NCI-H748 (cell line): ENCODE data around the gene PTTG1IP2.
"Not testable (repeated sequence)": the region's sequence is repeated elsewhere in the genome, so short reads cannot be mapped to it uniquely, and the experiment has no call there.

Source experiments
- DNase-seq: peaks from one replicate; lab custom pipeline; 2025; ENCODE audit not compliant: unreplicated experiment; lab: John Stamatoyannopoulos, UW

Gene PTTG1IP2

DNA sequence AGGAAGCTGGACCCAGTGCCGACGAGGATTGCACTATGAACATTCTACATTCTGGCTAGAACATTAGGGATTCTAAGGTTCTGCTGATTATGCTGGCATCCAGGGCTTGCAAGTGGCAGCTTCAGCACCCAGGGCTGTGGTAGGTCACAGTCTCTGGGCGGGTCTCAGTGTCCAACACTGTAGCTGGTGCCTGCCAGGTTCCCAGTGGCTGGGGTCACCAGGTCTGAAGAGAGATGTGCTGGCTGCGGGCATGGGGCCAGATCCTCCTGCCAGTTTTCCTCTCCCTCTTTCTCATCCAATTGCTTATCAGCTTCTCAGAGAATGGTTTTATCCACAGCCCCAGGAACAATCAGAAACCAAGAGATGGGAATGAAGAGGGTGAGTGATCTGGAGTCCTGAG is at the start of gene PTTG1IP2:
PTTG1IP2 (plus strand) TSS at position 86 of the 400 bp plus-strand sequence; CDS start at position 234, 148 bp downstream.
- no peak for DNase-seq

DNA sequence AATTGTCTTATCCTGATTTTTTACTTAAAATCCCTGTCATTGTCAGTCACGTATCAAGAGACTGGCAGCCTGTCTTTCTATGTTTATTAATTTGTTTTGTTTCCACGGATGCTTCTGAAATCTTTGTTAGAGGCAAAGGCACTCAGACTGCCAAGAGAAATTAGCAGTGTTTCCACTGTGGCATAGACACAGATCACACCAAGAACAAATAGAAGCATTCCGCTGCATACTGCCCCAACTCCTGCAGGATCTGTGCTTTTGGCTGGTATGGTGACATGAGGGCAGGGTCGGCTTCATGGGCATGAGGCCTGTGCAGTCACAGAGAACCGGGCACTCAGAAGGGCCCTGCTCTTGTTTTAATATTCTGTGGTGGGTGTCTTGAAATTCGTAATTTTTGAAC is 47.8 kb upstream of the PTTG1IP2 start:
- DNase-seq = no peak

DNA sequence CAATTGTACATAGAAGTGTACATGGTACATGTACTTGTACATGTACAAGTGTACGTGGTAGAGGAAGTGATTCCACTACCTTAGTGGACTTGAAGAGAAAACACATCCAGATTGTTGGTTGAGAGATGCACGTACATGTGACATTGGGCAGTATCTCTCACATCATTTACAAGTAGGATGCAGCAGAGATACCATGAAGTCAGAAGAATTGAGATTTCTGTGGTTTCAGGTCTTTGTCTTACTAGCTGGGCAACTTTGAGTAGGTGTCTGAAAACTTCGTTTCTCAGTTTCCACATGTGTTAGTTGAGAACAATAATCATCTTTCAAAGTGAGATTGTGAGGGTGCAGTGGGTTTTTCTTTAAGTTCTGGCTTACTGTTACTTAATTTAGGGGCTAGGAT is 44.7 kb upstream of the PTTG1IP2 start:
- no peak for DNase-seq

DNA sequence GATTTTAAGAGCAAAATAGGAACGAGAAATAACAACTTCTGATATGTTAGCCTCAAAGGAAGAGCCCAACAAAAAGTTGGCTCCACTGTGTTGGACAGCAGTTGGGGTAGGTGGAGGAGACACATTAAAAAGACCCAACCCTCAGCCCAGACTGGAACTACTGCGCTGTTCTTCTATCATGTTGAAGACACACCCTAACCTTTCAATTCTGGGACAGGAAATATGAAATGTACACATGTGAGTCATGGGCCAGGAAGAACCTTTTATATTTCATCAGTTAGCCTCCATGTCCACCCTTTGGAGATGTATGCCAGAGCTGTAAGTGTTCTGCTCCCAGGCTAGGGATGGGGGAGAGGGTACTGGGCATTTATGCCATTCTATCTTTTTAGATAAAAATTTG is 44.1 kb upstream of the PTTG1IP2 start:
- DNase-seq = no peak

DNA sequence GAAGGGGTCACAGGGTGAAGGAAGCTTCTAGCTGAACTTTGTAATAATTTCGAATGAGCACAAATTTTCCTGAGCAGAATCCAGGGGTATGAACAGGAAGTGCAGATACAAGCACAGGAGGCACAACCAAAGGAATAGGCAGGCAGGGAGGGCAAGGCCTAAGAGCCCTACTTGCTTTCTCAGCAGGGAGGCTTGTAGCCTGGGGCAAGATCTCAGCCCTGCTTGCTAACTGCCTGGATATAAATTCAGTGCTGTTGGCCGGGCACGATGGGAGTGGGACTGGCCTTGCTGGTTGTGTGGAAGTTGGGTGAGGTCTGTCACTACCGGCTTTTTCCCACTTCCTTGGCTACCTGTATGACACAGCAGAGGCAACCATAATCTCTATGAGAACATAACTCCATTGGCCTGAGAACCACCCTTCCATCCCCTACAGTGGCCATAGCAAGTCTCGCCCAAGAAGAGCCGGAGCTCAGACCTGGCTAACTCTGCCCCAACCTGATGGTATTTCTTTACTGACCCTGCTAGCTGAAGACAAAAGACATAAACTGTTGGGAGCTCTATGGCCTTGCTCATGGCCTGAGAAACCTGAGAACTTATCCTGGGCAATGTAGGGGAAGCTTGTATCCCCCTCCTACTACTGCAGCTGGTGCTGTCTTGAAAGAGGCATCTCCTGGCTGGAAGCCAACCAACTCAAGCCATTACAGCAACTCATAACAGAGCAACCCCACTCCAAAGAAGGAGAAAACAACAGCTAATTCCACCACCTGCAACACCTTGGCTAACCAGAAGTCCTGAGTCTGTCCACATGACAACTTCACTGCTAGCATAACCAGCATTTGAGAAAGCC is 38.6 kb upstream of the PTTG1IP2 start:
- no peak for DNase-seq

DNA sequence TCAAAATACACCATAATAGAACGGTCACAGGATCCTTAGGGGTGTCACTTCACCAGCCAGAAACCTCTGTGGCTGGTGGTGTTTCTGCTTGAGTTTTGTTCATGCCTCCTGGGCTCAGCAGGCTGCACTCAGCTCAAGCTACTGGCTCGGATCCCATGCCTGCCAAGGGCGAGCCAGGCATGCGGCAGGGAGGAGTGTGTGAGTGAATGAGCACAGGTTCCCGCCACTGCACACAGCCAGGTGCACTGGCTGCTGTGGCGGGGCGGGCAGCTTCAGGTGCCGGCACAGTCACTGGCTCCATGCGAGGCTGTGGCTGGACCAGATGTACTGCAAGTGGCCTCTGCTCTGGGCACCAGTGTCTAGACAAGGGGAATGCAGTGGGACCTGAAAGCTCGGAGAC is 36.7 kb upstream of the PTTG1IP2 start:
- DNase-seq = no peak

DNA sequence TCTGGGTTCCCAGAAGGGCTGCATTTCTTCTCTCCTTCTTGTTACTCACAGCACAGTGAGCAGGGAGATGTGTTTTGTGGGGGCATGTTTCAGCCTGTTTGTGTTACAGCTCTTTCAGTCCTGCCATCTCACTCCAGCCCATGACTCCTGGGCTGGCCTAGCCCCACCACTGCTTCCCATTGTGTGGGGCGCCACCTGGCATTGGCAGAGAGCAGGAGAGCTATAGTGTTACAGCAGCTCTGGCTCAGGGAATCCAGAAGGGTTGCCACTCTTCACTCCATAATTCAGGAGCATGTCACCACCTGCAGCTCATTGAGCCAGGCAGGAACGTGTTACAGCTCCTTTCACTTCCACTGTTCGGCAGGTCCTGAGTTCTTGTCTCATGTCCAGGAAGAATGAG is 36.2 kb upstream of the PTTG1IP2 start:
- DNase-seq = no peak

DNA sequence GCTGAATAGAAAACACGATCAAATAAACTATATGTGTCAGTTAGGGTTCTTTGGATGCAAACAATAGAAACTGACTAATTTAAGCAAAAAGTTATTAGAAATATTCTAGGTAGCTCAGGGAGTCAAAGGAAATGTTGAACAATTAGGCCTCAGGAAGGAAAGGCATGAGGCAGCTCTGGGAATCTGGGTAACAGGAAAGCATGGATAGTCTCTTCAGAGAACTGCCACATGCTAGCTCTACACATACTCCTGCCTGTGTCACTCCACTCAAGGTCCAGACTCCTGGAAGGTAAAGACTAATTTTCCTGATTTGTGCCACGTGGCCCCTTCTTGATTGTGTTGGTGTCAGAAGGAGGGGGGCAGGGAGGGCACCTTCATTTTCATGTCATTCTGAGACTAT is 23.8 kb upstream of the PTTG1IP2 start:
- DNase-seq = no peak

DNA sequence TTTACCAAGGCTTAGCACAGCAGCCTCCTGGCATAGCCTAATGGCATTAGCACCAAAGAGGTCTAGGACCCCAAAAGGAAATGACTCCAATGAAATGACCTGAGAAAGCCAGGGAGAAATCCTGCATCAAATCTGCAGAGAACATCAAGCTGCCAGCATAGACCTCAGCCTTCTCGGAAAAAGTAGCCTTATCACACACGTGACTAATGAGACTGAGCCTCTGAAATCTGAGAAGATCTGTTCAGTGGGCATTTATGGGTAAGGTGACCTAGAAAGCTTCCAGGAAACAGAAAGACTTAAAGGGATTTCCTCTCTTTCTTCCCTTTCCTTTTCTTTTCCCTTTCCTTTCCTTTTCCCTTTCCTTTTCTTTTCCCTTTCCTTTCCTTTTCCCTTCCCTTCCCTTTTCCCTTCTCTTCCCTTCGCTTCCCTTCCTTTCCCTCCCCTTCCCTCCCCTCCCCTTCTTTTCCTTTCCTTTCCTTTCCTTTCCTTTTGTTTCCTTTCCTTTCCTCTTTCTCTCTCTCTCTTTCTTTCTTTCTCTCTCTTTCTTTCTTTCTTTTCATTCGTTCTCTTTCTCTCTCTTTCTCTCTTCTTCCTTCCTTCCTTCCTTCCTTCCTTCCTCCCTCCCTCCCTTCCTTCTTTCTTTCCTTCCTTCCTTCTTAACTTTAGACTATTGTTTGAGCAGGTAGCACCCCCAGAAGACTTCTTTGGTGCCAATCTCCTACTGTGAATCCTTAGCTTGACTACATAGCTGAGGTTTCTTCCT is 23.1 kb upstream of the PTTG1IP2 start:
- DNase-seq = no peak

DNA sequence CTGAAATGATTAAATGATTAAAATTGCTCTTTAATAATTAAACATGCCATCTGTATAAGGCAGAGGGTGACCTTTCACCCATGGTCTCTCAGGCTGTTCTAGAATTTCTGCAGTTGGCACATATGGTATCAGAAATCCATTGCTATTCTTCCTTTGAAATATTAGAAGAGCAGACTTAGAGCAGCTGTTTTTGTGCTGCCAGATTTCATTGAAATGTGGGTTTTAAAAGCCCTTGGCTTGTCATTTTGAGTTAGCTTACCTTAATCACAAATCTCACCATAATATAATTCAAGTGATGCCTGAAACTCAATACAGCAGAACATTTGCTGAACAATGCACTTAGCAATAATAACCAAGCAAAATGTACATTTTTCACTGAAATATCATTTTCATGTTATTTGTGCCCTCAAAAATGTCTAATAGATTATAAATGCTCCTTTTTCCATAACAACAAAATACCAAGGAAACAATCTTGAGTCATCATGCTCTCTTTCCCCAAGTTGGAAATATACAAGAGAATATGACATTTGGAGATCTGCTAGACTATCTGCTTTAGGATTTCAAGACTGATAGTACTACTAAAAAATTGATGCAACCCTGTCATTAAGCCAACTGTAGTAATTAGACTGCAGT is 16.1 kb upstream of the PTTG1IP2 start:
- DNase-seq = no peak

DNA sequence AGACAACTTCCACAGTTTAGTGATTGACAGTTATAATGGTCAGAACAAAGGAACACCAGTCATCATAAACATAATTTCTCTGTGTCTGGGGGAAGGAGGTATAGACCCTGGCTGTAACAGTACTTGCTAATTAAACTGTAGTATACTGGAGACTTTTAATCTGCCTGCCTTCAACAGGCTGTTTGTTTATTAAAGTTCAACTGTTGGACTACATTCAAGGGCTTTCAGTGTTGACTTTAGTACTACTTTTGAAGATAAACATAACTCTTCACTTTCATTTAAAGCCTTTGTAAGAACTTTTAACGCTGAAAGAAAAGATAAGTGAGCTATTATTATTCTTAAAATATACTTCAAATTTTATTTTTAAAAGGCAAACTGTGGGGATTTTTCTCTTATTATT is 15.5 kb upstream of the PTTG1IP2 start:
- DNase-seq = no peak

DNA sequence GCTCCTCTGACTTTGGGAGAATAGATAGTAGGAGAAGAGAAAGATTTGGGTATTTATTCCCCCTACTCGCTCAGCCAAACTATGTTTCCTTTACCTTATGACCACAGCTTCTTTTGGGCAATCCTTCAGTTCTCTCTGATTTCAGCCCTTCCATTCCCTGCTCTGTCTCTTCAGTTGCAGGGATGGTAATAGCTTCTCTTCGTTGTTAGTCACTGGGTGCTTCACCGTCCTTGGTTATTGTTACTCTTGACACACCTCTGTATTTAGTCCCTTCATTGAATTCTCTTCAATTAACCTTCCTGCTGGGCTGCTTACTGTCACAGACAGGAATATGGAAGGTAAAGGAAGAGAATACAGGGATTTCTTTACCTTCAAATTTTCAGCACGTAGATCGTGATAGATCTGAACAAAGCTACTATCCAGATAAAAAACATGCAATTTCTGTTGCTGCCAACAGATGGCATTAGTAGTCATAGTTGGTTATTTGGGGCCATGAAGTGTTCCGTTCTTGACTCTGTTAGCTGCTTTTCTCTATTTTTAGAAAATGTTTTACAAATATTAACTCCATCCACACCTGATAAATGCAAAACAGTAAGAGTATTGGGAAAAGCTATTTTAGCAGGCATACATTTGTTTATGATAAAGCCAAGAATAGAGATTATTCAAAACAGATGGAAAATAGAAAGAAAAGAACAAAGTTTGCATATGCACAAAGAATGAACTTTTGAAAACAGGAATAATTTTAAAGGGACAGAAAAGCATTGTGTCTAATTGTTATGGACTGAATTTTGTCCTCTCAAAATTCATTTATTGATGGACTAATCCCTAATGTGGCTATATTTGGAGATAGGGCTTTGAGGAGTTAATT is 14.0 kb upstream of the PTTG1IP2 start:
- DNase-seq = peak; percentile 57

DNA sequence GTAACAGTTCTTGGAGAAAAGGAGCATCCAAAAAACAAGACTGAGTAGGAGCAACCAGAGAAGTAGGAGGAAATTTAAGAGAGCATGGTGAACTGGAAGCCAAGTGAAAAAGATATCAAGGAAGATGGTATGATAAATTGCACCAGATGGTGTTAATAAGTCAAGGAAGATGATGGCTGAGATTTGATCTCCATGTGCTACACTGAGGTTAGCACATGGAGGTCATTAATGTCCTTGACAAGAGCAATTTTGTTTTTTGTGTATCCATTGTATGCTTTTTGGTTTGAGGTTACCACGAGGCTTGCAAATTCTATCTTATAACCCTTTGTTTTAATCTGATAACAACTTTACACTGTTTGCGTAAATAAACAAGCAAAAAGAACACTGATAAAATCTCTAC is 11.3 kb upstream of the PTTG1IP2 start:
- no peak for DNase-seq

DNA sequence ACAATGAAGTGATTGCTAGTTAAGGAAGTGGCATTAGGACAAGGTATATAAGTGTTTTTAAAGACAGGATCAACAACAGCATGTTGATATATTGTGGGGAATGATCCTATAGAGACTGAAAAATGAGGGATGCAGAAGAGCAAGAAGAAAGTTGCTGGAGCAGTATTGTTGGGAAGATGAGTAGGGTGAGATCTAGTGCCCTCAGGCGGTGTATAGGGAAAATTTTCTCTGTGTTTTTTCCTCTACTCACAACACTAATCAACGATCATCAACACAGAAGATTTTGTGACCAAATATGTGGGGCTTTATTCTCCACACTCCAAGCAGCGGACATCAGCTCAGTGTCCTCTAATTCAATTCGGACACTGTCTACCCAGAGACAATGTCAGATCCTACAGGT is 9.6 kb upstream of the PTTG1IP2 start:
- DNase-seq = no peak

DNA sequence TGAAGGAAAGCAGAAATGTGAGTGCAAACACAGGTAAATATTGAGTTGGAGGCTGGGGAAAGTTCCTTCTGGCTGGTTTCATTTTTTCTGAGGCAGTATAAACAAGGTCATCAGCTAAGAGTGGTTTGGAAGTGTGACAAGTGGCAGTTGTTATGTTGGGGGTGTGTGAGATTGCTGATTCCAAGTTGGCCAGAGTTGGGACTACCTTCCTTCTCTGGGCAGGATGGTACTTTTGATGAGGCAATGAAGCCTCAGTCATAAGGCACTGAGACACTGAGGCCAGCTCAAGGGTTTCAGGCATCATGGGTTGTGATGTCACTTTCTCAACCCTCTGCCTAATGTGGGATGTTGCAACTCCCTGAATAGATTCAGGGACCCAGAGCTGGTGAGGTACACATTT is 8.2 kb upstream of the PTTG1IP2 start:
- DNase-seq = no peak

DNA sequence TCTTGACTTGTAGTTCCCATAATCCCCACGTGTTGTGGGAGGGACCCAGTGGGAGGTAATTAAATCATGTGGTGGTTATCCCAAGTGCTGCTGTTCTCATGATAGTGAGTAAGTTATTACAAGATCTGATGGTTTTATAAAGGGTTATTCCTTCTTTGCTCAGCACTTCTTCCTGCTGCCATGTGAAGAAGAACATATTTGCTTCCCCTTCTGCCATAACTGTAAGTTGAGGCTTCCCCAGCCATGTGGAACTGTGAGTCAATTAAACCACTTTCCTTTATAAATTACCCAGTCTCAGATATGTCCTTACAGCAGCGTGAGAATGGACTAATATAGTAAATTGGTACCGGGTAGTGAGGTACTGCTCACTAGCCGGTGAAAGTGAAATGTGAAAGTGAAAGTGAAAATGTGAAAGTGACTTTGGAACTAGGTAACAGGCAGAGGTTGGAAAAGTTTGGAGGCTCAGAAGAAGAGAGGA is 6.2 kb upstream of the PTTG1IP2 start:
- not testable (repeated sequence) for DNase-seq

DNA sequence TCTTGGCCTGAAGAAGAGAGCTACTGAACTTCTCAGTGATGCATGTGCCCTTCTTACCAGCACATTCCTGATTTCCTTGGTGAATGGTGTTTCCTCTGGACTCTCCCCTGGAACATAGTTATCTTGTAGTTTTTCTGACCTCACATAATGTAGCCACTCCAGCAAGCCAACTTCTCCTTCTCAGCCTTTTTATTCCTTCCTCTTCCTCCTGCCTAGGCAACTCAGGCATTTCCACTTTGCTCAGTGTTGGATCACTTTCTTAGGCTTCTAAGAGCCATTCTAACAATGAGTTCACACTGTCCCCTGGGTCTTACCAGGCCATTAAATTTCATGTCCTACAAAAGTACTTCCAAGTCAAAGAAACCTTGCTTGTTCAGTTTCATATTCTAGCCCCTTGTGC is 3.6 kb upstream of the PTTG1IP2 start:
- no peak for DNase-seq

DNA sequence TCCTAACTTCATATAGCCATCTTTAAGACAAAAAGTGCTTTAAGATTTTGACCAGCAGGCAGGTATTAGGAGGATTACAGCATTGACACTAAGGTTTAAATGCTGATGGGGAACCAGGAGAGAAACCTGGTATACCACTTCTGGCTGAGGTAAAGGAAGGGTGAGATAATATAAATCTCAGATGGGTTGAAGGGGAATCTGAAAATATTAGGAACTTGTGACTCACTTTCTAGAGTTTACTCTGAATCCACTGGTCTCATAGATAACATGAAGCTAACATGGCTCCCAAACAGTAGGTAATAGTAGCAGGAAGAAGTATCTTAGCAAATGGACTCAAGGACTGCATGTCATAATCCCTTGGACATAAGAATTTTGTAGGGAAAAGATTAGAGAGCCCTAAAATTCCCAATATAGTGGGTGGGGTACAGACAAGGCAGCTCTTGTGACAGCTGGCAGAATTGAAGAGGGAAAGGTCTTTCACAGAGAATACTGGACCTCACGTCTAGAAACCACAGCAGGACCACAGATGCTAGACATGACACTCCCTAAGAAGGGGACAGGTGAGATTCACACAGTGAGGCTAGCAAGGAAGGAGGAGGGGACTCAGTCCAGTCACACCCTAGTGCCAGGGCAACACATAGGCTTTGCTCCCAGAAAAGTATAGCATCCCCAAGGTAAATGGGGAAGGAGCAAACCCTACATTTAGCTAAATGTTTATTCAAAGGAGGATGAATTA is 3.5 kb downstream of the PTTG1IP2 start:
- DNase-seq = no peak

DNA sequence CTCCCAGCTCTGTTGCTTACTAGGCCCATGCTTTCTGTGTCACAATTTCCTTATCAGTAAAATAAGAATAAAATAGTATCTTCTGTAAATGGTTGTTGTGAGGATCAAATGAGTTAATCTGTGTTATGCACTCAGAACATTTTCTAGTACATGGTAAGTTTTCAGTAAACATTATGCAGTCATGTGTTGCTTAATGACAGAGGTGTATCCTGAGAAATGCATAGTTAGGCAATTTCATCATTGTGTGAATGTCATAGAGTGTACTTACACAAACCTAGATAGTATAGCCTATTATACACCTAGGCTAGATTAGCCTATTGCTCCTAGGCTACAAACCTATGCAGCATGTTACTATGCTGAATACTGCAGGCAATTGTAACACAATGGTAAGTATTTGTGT is 4.4 kb downstream of the PTTG1IP2 start:
- no peak for DNase-seq
